H1 (cell line): ENCODE results near the gene RPN2. TPM values are rescaled to one million over a fixed set of nuclear protein-coding genes. Genes with fewer than 3 reads are reported as not detected.
A peak's percentile ranks its signal among the peaks of the same experiment; 100 is the strongest.

Experiments used
- CTCF ChIA-PET: fragments of 300-600 bp; sonication (Branson Sonifier 250); formaldehyde crosslinking; loops from one replicate; lab custom pipeline; 2021; ENCODE audit not compliant: partially characterized antibody; lab: Charles Lee
- POLR2A ChIA-PET: fragments of 300-600 bp; sonication (Branson Sonifier 250); formaldehyde crosslinking; loops from one replicate; lab custom pipeline; 2021; ENCODE audit warnings: inconsistent platforms; ENCODE audit not compliant: partially characterized antibody; lab: Charles Lee
- DNase-seq, 2 experiments: peaks; one replicate each; pipeline versions ENCODE4 v3.0.0 to v3.0.0-alpha.2; 2010 to 2022; ENCODE audit warnings: low spot score in 2 of 2, low read depth in 1 of 2, mixed read lengths in 1 of 2
- FAIRE-seq: peaks from 2 replicates; lab custom pipeline; 2011; peaks lifted over from hg19 to GRCh38; lab: Jason Lieb, UNC
- H2AFZ ChIP-seq: 2 replicates; pipeline ENCODE4 v1.8.1; 2012; ENCODE audit warnings: low read length, inconsistent platforms
- H2AK5ac ChIP-seq: 2 replicates; pipeline ENCODE4 v1.6.1; 2013; ENCODE audit warnings: low read depth, low read length
- H2BK120ac ChIP-seq: replicated peaks from 2 replicates; pipeline ENCODE3; 2013; ENCODE audit warnings: low read depth, low read length, inconsistent platforms
- H2BK12ac ChIP-seq: 2 replicates; pipeline ENCODE4 v1.6.1; 2013; ENCODE audit warnings: low read depth, low read length
- H2BK15ac ChIP-seq: 2 replicates; pipeline ENCODE4 v1.6.1; 2013; ENCODE audit warnings: low read length
- H2BK20ac ChIP-seq: 2 replicates; pipeline ENCODE4 v1.6.1; 2013; ENCODE audit warnings: low read length
- H2BK5ac ChIP-seq: 2 replicates; pipeline ENCODE4 v1.6.1; 2013; ENCODE audit warnings: low read depth, low read length
- H3K14ac ChIP-seq: 2 replicates; pipeline ENCODE4 v1.6.1; 2013; ENCODE audit warnings: inconsistent platforms; ENCODE audit not compliant: insufficient read length
- H3K18ac ChIP-seq: 2 replicates; pipeline ENCODE4 v1.6.1; 2013; ENCODE audit warnings: low read length; ENCODE audit errors: extremely low read depth
- H3K23ac ChIP-seq: 2 replicates; pipeline ENCODE4 v1.6.1; 2013; ENCODE audit warnings: inconsistent platforms; ENCODE audit not compliant: insufficient read length
- H3K23me2 ChIP-seq: 2 replicates; pipeline ENCODE4 v1.6.1; 2013; ENCODE audit warnings: low read depth, low read length
- H3K27ac ChIP-seq: 2 replicates; pipeline ENCODE4 v1.6.1; 2011; ENCODE audit warnings: low read depth, low read length, inconsistent platforms
- H3K27me3 ChIP-seq, 4 experiments: replicated peaks in 1 of 4; 1 replicate in 1 of 4; 2 replicates in 3 of 4; pipeline versions ENCODE4 v1.6.1 to v1.8.1; 2011 to 2013; ENCODE audit warnings: low read length in 3 of 4, mild to moderate bottlenecking in 3 of 4, inconsistent platforms in 2 of 4, mixed read lengths in 2 of 4, moderate library complexity in 1 of 4; ENCODE audit not compliant: control insufficient read depth in 3 of 4, insufficient read depth in 3 of 4; ENCODE audit errors: extremely low read depth in 1 of 4
- H3K36me3 ChIP-seq, 4 experiments: 2 replicates each; pipeline versions ENCODE4 v1.6.1 to v1.8.1; 2011 to 2013; ENCODE audit warnings: mild to moderate bottlenecking in 4 of 4, low read length in 3 of 4, moderate library complexity in 2 of 4, control low read depth in 1 of 4, inconsistent platforms in 1 of 4; ENCODE audit not compliant: insufficient read depth in 4 of 4, control insufficient read depth in 2 of 4
- H3K4ac ChIP-seq: replicated peaks from 2 replicates; pipeline ENCODE3; 2013; ENCODE audit warnings: low read length, low read depth, mixed read lengths, inconsistent platforms; ENCODE audit not compliant: insufficient read length
- H3K4me1 ChIP-seq, 4 experiments: replicated peaks in 1 of 4; 1 replicate in 1 of 4; 2 replicates in 3 of 4; pipeline versions ENCODE4 v1.6.1 to v1.8.1; 2011 to 2013; ENCODE audit warnings: low read length in 3 of 4, inconsistent platforms in 2 of 4, mixed read lengths in 1 of 4; ENCODE audit not compliant: insufficient read depth in 4 of 4, control insufficient read depth in 3 of 4
- H3K4me2 ChIP-seq, 2 experiments: 2 replicates each; pipeline versions ENCODE4 v1.6.1 to v1.8.1; 2011 to 2013; ENCODE audit warnings: low read depth in 2 of 2, low read length in 2 of 2, control low read depth in 1 of 2, inconsistent platforms in 1 of 2, mild to moderate bottlenecking in 1 of 2; ENCODE audit not compliant: insufficient read depth in 1 of 2
- H3K4me3 ChIP-seq, 4 experiments: fragments of 200-600, 300-600 bp in 1 of 4; sonication (generic), shearing (Covaris generic), sonication (Bioruptor Twin) in 1 of 4; 2 replicates each; pipeline versions ENCODE4 v1.5.1 to v1.8.1; 2011 to 2016; ENCODE audit warnings: low read length in 4 of 4, low read depth in 3 of 4, control low read depth in 2 of 4, inconsistent platforms in 2 of 4, mild to moderate bottlenecking in 2 of 4, mixed read lengths in 1 of 4, moderate library complexity in 1 of 4; ENCODE audit not compliant: insufficient read depth in 2 of 4; ENCODE audit errors: extremely low read depth in 1 of 4
- H3K56ac ChIP-seq: replicated peaks from 2 replicates; pipeline ENCODE3; 2013; ENCODE audit warnings: low read depth, mild to moderate bottlenecking, mixed read lengths, low read length, inconsistent platforms; ENCODE audit not compliant: insufficient read length
- H3K79me1 ChIP-seq: 2 replicates; pipeline ENCODE4 v1.6.1; 2013; ENCODE audit warnings: low read depth, low read length, control low read depth
- H3K79me2 ChIP-seq, 2 experiments: 2 replicates each; pipeline versions ENCODE4 v1.6.1 to v1.8.1; 2012 to 2013; ENCODE audit warnings: low read length in 2 of 2, mild to moderate bottlenecking in 2 of 2, inconsistent platforms in 1 of 2; ENCODE audit not compliant: insufficient read depth in 2 of 2, control insufficient read depth in 1 of 2
- H3K9ac ChIP-seq, 4 experiments: replicated peaks in 1 of 4; 1 replicate in 1 of 4; 2 replicates in 3 of 4; pipeline versions ENCODE4 v1.6.1 to v1.8.1; 2011 to 2013; ENCODE audit warnings: low read depth in 3 of 4, low read length in 3 of 4, control low read depth in 2 of 4, mild to moderate bottlenecking in 2 of 4, moderate library complexity in 2 of 4, inconsistent platforms in 1 of 4; ENCODE audit errors: extremely low read depth in 1 of 4
- H3K9me3 ChIP-seq, 2 experiments: 2 replicates each; pipeline versions ENCODE4 v1.6.1 to v1.8.1; 2012 to 2013; ENCODE audit warnings: mild to moderate bottlenecking in 2 of 2, moderate library complexity in 2 of 2, control low read depth in 1 of 2, inconsistent platforms in 1 of 2, low read depth in 1 of 2, low read length in 1 of 2, mixed read lengths in 1 of 2; ENCODE audit not compliant: insufficient read depth in 2 of 2
- H4K20me1 ChIP-seq, 2 experiments: replicated peaks in 1 of 2; 2 replicates each; pipeline versions ENCODE3 to v1.8.1; 2011 to 2013; ENCODE audit warnings: inconsistent platforms in 2 of 2, low read length in 2 of 2, mild to moderate bottlenecking in 1 of 2; ENCODE audit not compliant: insufficient read depth in 2 of 2, control insufficient read depth in 1 of 2
- H4K5ac ChIP-seq: 2 replicates; pipeline ENCODE4 v1.6.1; 2013; ENCODE audit warnings: low read length, low read depth, mixed read lengths, inconsistent platforms; ENCODE audit not compliant: insufficient read length
- H4K8ac ChIP-seq: 2 replicates; pipeline ENCODE4 v1.8.0; 2013; ENCODE audit warnings: mild to moderate bottlenecking, moderate library complexity, low read length, inconsistent platforms; ENCODE audit not compliant: insufficient read depth; ENCODE audit errors: extremely low read depth
- H4K91ac ChIP-seq: replicated peaks from 2 replicates; pipeline ENCODE3; 2013; ENCODE audit warnings: low read length, mixed read lengths, inconsistent platforms; ENCODE audit not compliant: insufficient read length
- ASH2L ChIP-seq: fragments of 200-600, 300-600 bp; sonication (generic); IDR thresholded peaks from one replicate; pipeline ENCODE4 v1.7.1; 2017; ENCODE audit warnings: low read length
- CBX8 ChIP-seq: fragments of 300-800, 300-1000 bp; sonication (generic); IDR thresholded peaks from 2 replicates; pipeline ENCODE4 v1.7.1; 2016; ENCODE audit warnings: low read depth, low read length, borderline replicate concordance
- E2F6 ChIP-seq: IDR thresholded peaks from 2 replicates; pipeline ENCODE4 v1.6.1; 2012; ENCODE audit warnings: inconsistent platforms
- EZH2 ChIP-seq: fragments of 200-600 bp; sonication (generic); IDR thresholded peaks from 2 replicates; pipeline ENCODE4 v1.7.1; 2012; ENCODE audit warnings: low read depth, mild to moderate bottlenecking, moderate library complexity, low read length, inconsistent platforms; ENCODE audit not compliant: severe bottlenecking
- KDM5A ChIP-seq: fragments of 200-600 bp; IDR thresholded peaks from 2 replicates; pipeline ENCODE4 v1.7.1; 2012; ENCODE audit warnings: mild to moderate bottlenecking, low read length, inconsistent platforms, mixed read lengths
- MAX ChIP-seq: IDR thresholded peaks from 2 replicates; pipeline ENCODE4 v1.6.1; 2012; ENCODE audit warnings: inconsistent platforms
- NRF1 ChIP-seq: IDR thresholded peaks from 2 replicates; pipeline ENCODE4 v1.6.1; 2011; ENCODE audit warnings: mild to moderate bottlenecking, low read depth, low read length, improper control_type of control experiment
- PHF8 ChIP-seq: fragments of 200-600 bp; sonication (generic); conservative IDR thresholded peaks from 2 replicates; pipeline ENCODE4 v1.7.1; 2012; ENCODE audit warnings: low read depth, mild to moderate bottlenecking, inconsistent platforms, low read length, moderate library complexity
- SIX5 ChIP-seq: IDR thresholded peaks from 2 replicates; pipeline ENCODE4 v1.6.1; 2011; ENCODE audit warnings: mild to moderate bottlenecking, low read depth, low read length
- TBP ChIP-seq: IDR thresholded peaks from 2 replicates; pipeline ENCODE4 v1.6.1; 2011; ENCODE audit warnings: low read depth, low read length, improper control_type of control experiment
- USF2 ChIP-seq: IDR thresholded peaks from 2 replicates; pipeline ENCODE4 v1.6.1; 2011; ENCODE audit warnings: low read length, improper control_type of control experiment
- WGBS, 2 experiments: shearing (Covaris generic) in 1 of 2; methylation state at CpG; one replicate each; pipeline versions ENCODE4 v1.1.6 to v1.1.7; 2013 to 2015; ENCODE audit warnings: low lambda C conversion rate in 2 of 2, mixed read lengths in 2 of 2, inconsistent platforms in 1 of 2, low coverage in 1 of 2, missing lambda C conversion rate in 1 of 2; ENCODE audit not compliant: insufficient replicate concordance in 2 of 2, insufficient coverage in 1 of 2, insufficient read length in 1 of 2; ENCODE audit errors: extremely low coverage in 1 of 2, missing lambda C conversion rate in 1 of 2; 5-methylcytosine and 5-hydroxymethylcytosine counted together
- polyA plus RNA-seq, 7 experiments: library from polyadenylated mRNA; depleted of rRNA in 3 of 7; stranded (reverse) in 5 of 7; unstranded in 2 of 7; fragments of >200 nt in 5 of 7; fragments of 200-250 nt in 2 of 7; gene quantifications; 1 replicate in 5 of 7; 2 replicates in 1 of 7; 4 replicates in 1 of 7; pipeline versions ENCODE4 v1.2.1 to v1.2.3, GENCODE V29; 2011 to 2013; ENCODE audit warnings: missing spikeins in 2 of 7, mixed read lengths in 2 of 7
- total RNA-seq: library from RNA; stranded (reverse); fragmentation: NEBNext Ultra II Directional; extraction: Animal tissue kit (Norgen Biotek cat#: 25700); gene quantifications from 2 replicates; pipeline ENCODE4 v1.2.1, GENCODE V29; 2021

RPN2 gene
- total and polyA plus RNA-seq, 2 of the 8 experiments (the other 6 are each of a cell fraction or from before 2014, with no cell fraction given): 236 to 379 TPM

DNA sequence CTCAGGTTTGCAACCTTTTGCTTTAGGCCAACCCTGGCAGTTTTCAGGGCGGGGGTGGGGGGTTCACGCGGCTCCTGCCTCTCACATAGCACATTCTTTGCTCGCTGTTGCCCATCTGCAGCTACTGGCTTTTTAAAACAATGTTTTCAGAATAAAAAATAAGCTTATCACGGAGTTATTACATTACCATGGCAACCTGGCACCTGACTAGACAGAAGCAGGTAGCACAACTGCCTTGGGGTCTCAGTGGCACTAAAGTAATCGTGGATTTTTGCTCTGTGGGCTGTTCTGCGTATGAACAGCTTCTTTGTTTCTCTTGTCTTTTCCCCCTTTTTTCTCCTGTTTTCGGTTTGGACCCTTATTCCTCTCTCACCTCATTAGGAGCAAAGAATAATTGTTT lies 101.3 kb downstream of the RPN2 start:
- H3K23me2 ChIP-seq: no peaks in the 10 kb centered on the region
- no peaks in the 10 kb centered on the region for H3K79me2 ChIP-seq
- H3K56ac ChIP-seq: no peak overlapping the region
- H3K4ac ChIP-seq: no peak overlapping the region
- FAIRE-seq (no peak), DNase-seq (no peak)
- no peak overlapping the region for H2BK120ac ChIP-seq
- 94% methylated on average over 8 of the region's 8 CpGs; no CpG with 5 or more reads in 1 of the 2 experiments for WGBS, 2 experiments
- no peak overlapping the region for H4K5ac ChIP-seq
- no peak overlapping the region for H2BK20ac ChIP-seq
- H3K23ac ChIP-seq: no peak overlapping the region
- no peak overlapping the region for H2AK5ac ChIP-seq
- peak overlapping the region; percentile 57; the same call in 1 of the 2 replicates for H2AFZ ChIP-seq
- H3K9ac ChIP-seq: no peak overlapping the region
- H3K18ac ChIP-seq: no peak overlapping the region
- ChIA-PET POLR2A (interaction anchor here (1.1 to 2.0 kb wide), 4 partner anchors 9 to 116 kb away, joined by 3 to 11 read pairs (median 3); partner anchors contain the start of gene MANBAL), CTCF (interaction anchor here (0.5 to 8.2 kb wide), 11 partner anchors 9 to 270 kb away, joined by 3 to 91 read pairs (median 4); partner anchors contain the start of gene MANBAL)
- H4K8ac ChIP-seq: no peak overlapping the region
- H3K14ac ChIP-seq: no peak overlapping the region
- H3K36me3 ChIP-seq: no peaks in the 10 kb centered on the region
- no peak overlapping the region for H3K4me3 ChIP-seq
- no peaks in the 10 kb centered on the region for H3K9me3 ChIP-seq
- no peaks in the 10 kb centered on the region for H4K20me1 ChIP-seq
- H2BK5ac ChIP-seq: no peak overlapping the region
- no peak overlapping the region for H3K4me2 ChIP-seq
- no peaks in the 10 kb centered on the region for H3K27me3 ChIP-seq
- no peaks in the 10 kb centered on the region for H3K79me1 ChIP-seq
- H2BK15ac ChIP-seq: no peak overlapping the region
- H3K27ac ChIP-seq: no peak overlapping the region
- H2BK12ac ChIP-seq: 0 out of 2 replicates have a peak overlapping the region, but pooled peaks have one; percentile 40
- no peak overlapping the region for H4K91ac ChIP-seq
- peaks cover 0 to 16% (median 0%) of the 10 kb centered on the region in 4 experiments; a peak in 2 of 7 replicates for H3K4me1 ChIP-seq
- TF ChIP-seq MAX (no peak), CBX8 (no peak), USF2 (no peak), PHF8 (no peak), ASH2L (no peak), EZH2 (no peak), NRF1 (no peak), SIX5 (no peak), TBP (no peak), KDM5A (no peak), E2F6 (no peak)
